Stimulated activated CD8-positive, alpha-beta memory T cell treated with anti-CD3 and anti-CD28 coated beads, Interleukin-4, amount 100 ng/mL, for 1 hour (primary cell): ENCODE results near the gene TSFM.

Source experiments
- DNase-seq, 2 donors: peaks; one replicate each; pipeline ENCODE4 v3.0.0-alpha.2; 2020; ENCODE audit warnings: low read depth in 2 of 2, low spot score in 1 of 2

TSFM gene

DNA sequence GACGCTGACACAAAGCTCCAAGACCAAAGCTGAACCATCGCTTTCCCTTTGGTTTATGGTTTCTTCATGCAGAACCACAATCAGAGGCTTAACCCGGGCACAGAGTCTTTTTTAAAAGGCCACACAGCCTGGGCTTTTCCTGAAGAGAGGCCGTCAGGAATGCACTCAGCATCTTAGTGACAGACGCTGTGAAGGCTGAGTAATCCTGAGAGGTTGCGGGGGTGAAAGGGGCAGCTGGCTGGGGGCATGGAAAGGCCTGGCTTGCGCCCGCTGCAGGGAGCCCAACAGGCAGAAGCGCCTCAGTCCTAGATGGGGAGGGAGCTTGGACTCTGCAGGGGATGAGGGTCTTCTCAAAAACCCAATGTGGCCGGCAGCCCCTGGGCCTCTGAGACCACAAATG lies 50.4 kb downstream of the TSFM start:
- DNase-seq, result no peak

DNA sequence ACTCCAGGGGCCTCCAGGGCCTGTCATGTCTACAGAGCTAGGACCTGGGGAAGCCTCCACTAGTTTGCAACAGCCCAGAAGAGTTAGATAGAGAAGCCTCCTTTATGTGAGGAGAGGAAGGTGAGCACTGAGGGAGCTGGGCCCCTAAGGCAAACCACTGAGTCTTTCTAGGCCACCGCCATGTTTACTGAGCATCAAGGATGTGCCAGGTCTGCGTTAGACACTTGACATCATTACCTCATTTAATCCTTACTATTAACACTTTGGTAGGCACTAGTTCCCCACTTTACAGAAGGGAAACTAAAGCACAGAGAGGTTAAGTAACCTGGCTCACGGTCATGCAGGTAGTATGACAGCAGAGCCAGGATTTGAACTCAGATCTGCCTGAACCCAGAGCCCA lies 51.1 kb downstream of the TSFM start:
- no peak for DNase-seq

DNA sequence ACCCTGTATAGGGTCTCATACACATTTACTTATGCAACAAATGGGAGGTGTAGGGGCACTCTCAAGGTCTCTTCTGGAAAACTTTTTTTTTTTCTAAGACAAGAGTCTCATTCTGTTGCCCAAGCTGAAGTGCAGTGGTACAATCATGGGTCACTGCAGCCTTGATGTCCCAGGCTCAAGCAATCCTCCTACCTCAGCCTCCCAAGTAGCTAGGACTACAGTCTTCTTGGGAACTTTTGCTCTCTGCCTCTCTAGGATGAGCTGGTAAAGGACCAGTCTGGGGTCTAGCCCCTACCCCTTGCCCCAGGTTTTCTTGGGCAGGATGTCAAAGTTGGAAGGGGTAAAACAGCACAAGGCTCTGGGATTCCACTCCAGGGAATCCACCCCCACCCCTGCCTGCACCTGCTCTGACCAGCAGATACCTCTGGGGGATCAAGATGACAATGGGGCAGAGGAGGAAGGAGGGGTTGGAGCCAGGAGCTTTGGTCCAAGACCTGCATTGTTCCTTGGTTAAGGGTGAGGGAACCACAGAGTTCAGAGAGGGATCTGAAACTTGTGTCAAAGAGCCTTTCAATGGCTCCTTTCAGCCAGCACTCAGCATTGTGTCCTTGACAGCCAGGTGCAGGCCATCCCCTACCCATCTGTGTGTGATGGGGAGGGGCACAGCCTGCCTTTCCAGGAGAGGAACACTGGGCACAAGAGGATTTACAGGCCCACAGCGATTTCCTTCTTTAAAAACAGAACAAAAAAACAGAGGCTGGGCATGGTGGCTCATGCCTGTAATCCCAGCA lies 51.7 kb downstream of the TSFM start:
- no peak for DNase-seq

DNA sequence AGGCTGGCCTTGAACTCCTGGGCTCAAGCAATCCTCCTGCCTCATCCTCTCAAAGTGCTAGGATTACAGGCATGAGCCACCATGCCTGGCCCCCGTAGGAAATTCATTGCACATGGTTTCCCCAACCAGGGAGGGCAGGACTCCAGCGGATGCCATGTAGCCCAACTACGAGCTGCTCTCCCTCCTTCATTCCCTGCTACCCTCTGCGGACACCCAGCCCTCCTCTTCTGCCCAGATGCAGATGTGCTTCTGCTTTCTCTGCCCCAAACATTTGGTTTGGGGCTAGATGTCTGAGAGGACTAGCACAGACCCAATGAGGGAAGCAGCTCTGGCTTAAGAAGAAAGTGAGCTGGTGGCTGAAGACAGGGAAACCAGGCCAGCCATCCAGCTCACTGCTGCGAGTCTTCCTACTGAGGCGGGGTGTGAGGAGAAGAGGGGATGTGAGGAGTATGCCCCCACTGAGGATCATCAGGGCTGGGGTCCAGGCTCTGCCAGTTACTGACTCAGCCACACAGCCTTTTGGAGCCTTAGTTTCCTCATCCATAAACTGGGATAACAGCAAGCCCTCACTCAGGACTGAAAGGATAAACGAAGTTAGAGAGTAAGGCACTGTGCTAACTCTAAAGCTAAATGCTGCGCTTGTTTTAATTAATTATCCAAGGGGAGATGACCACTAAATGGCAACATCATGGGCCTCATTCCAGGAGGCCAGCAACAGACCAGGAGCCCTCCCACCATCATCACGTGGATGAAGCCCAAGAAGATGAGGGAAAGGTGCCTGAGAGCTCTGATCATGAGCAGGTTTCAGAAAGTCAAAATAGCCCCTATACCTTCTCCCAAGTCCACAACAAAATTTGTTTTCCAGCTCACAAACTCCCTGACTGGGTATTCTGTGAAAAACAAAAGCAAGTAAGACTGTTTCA lies 53.0 kb downstream of the TSFM start:
- DNase-seq, result no peak

DNA sequence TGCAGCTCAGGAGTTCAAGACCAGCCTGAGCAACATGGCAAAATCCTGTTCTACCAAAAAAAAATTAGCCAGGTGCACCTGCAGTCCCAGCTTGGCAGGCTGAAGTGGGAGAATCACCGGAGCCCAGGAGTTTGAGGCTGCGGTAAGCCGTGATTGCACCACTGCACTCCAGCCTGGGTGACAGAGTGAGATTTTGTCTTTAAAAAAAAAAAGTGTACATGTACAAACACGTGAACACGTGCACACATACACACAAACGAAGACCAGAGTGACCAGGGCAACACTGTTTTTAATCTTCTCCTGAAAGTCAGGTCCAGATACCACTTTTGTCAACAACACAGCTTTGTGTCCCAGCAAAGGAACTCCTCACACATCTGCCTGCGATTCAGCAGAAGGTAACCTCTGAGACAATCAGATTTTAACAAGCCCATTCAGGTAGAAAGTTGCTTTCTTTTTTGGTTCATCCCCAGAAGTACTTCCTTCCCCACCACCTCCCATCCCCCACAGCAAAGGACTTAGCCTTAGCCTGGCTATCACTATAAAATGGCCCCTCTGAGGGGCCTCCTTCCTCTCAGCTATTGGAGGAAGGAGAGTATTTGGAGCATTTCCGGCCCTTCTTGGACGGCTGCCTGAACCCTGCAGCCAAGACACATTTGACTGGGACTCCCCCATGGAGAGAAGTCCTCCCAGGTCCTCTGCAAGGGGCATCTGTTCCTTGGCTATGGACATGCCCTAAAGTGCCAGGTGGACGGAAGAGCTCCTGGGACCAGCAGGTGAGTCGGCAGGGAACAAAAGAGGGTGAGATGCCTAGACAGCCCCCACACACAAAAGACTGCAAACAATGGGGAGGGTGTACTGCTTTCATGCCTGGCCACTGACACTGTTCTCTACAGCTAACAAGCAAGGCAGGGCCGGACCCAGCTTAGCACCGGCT lies 54.1 kb downstream of the TSFM start:
- DNase-seq, result no peak

DNA sequence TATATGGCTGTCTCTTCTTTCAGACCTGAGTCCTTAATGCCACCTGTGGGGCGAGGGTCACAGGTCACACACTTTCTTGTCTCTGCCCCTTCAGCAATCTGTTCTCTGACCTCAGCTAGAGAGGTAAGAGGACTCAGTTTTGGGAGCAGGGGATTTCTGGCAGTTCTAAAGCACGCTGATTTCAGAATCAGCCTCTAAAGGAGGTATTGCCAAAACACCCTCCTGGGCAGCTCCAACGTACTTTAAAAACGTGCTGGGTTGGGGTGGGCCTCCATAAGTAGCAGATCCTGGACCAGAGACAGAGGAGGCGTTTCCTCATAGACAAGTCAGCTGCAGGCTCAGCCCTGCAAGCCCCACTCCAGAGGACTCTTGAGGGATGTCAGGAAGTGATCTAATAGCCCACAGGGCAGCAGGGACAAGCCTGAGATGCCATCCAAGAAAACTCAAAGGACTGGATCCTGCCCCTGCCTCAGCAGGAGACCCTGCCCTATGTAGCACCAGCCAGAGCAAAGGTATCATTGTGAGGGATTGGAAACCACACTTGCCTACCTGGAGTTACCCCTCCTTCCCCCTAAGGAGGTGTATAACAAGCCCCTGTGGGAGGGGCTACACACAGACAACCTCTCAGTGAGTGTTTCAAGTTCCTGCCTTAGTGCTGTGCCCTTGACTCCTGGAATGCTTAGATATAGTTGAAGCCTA lies 55.4 kb downstream of the TSFM start:
- DNase-seq, result no peak

DNA sequence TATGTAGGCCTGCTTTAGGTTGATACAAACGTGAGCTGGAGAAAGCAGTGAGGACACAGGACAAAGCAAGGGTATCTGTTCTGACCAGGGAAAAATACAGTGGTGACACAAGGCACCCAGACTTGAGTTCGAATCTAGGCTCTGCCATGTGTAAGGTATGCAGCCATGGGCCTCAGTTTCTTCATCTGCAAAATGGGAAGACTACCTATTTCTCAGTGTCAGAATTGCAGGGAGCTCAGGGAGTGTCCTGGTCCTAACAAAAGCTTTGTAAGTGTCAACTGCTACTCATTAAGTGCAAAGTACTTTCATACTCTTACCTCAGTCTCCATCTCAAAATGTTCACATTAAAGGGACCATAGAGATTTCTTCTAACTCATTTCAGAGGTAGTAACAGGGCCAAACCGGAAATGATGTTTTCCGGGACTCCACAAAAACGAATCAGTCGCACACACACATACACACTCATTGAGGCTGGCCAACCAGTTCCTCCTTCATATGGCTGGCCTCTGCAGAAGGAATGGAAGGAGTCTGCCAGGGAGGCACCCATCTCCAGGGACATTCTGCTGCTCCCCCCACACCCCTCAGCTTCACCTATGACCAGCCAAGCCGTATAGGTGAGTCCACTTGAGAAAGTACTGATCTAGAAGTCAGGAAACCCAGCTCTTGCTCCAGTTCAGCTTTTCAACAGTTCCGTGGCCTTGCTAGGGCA lies 56.2 kb downstream of the TSFM start:
- DNase-seq, result no peak

DNA sequence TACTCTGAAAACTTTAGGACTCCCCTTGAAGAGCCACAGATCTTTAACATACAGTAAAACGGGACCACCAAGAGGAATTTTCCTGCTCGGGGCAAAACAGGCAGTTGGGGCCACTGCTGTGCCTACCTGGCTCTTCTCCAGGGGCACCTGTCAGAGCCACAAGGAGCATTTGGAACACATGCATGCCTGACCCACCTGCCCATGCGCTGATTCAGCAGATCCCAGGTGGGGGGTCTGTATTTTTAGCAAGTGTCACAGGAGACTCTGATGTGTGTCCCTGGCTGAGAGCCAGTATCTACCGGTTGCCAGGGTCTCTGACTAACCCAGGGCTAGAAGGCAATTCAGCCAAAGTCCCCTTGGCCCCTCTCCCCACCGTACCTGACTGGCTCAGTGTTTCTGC lies 57.4 kb downstream of the TSFM start:
- DNase-seq, result no peak

DNA sequence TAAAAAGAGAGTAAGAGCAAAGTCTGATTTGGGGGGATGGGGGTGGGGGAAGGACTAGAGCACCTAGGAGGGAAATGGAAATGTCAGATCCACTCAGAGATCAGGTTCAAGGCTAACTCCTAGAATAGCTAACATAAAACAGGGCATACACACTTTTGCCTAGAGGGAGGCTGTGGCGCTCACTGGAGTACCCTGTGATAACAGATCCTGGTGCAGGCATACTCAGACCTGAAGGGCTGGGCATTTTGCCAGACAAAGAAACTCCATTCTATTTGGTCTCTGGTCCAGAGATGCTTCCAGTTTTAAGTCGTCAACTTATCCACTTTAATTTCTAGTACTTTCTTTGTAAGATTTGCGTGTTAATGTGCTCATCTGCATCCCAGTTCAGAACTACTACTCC lies 58.1 kb downstream of the TSFM start:
- no peak for DNase-seq

DNA sequence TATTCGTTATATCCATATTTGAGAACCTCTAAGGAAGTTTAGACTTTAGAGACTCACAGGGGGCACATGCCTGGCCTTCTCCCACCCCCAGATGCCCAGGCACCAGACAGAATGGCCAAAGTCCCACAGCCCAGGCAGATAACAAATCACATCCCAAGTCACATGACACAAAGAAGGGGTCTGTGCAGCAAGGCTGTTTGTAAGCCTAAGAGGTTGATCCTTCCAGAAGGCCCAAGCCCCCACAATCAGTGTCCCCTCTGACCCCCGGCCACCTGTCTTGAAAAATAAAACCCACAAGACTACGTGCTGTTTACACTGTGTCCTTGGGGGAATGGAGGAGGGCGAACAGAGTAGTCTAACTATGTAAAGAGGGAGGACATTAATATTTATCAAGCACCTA lies 58.9 kb downstream of the TSFM start:
- no peak for DNase-seq

DNA sequence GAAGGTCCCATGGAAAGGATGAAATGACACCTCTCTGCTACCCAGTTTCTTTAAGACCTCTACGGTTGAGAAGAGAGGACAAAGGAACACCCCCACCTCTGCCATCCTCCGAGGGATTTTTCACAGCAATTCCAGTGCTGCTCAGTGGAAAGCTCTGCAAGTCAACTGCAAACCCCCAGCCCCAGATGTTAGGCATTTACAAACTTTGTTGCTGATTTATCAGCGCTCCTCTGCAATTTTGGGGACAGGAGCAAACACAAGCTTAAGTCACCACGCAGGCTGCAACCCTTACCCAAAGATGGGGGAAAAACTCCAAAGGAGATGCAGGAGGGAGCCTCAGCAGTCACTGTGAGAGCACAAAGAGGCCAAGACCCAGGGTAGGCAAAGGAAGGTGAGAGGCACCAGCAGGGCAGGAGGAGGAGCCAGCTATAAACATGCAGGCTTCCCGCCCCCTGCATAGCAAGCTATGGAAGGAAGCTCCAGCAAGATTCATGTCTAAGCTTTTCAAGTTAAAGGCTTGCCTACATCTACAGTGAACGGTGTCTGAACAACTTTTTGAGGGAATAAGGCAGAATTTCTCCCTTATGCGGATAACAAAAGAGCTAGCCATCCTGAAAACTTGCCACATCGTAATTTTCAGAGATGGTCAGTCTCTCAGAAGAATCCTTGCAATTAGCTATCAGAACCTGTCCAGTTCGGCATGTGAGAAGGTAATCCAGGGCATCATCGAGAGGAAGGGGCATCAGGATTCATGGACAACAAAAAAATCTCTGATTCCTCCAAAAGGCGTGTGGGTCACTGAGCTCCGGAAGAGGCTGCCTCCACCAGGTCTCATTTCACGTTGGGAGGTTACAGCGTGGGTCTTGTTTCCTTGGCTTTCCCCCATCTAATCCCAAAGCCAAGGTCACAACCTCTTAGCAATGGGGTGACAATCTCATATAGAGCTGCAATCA lies 60.0 kb downstream of the TSFM start:
- DNase-seq, result no peak

DNA sequence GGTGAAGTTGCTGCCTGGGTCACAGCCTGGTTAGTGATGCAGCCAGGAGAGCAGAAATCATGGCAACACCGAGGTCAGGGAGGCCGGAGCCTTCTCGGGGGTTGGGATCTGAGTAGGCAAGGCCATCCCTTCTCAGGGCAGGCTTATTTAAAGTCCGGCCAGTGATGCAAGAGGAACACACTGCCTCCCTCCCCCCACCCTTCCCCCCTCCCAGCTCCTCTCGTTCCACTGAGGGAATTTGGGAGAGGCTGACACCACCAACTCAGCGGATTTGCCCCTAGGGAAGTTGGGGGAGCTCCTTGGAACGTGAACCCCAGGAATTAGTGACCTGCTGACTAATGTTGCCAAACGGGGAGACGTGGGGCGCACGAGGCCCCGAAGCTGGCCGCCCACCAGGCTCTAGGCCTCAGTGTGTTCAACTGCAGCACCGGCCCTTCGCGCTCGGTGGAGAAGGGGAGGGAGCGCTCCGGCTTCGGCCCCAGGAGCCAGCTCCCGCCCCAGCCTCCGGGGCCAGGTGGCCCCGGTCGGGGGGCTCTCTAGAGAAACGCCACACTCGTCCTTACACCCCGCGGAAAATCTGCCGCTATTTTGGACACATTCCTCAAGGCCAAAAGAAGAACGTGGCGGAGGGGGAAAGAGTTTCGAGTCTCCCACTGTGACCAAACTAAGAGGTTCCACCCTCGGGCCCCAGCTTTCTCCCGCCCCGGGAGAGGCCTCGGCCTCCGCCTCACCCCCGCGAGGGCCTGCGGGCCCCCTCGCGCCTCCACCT lies 62.3 kb downstream of the TSFM start:
- DNase-seq, result no peak

DNA sequence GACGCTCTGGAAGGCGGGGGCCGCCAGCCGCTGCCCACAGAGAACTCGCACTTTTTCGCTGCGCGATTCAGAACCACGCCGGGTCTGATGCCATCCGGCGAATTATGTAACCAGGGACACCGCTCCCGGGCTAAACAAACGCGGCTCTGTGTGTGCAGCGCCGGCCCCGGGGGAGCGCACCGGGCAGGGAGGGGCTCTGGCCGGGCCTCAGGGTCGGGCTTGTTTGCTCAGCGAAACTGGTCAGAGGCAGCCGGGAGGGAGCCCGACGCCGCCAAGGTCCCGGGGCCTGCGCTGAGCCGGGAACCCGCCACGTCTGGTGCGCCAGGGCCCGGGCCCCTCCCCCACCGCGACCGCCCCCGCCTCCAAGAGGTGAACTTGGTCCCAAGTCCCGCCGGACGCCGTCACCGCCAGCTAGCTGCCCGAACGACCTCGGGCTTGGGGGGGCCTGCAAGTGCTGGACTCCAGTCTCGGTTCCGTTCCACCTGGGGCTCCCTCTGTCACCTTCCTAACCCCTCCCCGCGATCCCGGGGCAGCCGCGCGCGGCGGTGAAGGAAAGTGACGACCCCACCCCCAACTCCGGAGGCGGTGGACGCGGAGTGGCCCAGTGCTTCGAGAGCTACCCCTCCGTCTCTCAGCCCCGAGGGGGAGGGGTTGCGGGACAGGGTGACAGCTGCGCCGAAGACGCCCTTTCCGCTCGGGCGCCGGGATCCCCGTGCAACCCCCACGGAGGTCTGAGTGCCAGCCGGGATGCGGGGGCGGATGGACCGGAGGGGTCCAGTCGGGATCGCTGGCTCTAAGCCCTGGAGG lies 63.1 kb downstream of the TSFM start:
- peak; percentile 13 to 16 for DNase-seq

DNA sequence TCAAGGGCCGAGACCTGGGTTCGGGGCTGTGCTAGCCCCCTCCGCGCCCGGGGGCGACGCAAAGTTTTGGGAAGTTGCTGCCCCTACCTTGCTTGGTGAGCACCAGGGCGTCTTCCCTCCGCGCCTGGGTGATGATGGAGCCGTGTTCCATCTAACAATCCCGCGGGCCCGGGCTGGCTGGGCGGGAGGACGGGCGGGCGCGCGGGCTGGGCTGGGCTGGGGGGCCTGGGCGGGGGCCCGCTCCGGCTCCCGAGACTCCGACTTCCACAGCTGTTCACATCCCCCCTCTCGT lies 63.6 kb downstream of the TSFM start:
- DNase-seq, result no peak

DNA sequence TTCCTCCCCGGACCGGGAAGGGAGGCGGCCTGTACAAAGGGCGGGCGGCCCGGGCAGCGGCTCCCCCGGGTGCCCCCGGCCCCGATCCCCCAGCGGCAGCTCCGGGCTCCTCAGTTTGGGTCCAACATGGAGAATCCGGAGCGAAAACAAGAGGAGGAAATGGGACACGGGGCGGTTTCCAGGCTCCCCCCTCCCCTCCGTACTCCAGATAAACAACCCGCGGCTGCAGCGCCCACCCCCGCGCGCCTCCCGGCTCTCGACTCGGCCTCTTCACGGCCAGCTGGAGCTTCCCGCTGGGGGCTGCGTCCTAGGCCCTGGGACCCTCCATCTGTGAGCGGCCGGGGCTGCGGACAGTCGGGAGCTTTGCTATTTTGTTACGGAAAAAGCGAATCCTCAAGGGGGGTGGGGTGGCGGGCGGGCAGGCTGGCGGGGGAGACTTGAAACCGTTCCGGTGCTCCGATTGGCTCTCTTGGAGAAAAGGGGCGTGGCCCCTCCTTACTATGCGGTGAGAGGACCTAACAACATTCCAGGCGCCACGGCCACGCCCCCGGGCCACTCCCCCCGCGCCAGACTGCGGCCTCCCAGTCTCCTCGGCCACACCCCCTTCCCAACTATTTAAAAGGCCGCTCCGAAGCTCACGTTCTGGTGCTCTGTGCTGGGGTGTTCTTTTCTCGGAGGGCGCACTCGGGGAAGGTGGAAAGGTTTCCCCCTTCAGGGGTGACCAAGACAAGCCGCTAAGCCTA lies 64.2 kb downstream of the TSFM start, which contains the start of gene CTDSP2:
Gene CTDSP2, minus strand, starts transcription at position 153 of the 743 bp plus-strand sequence. CDS start 294 bp downstream, outside the sequence.
- peak; percentile 74 to 75 for DNase-seq
